ENCODE data around the gene CYLD.

The CYLD gene

GRCh38 chr16:50797456-50797855, 55.6 kb downstream of the CYLD start:
- DNase-seq: no peak
- Mint-ChIP-seq H3K4me3 (no peak overlapping the region), H3K27me3 (no peaks in the 10 kb centered on the region), H3K4me1 (peaks cover 2% of the 10 kb centered on the region), H3K9me3 (no peaks in the 10 kb centered on the region), H3K27ac (no peak overlapping the region), H3K36me3 (peaks cover 64% of the 10 kb centered on the region)
- CTCF ChIA-PET: interaction anchor here (0.5 to 1.4 kb wide), 4 partner anchors 9 to 555 kb away, joined by 3 to 5 read pairs (median 4); no protein-coding TSS in a partner anchor

- H3K27ac Mint-ChIP-seq: no peak overlapping the region
- CTCF ChIA-PET: interaction anchor here (1.1 kb wide), 1 partner anchor 133 kb away, joined by 3 read pairs; no protein-coding TSS in a partner anchor
- no peaks in the 10 kb centered on the region for H3K9me3 Mint-ChIP-seq
- no peaks in the 10 kb centered on the region for H3K27me3 Mint-ChIP-seq
- H3K4me1 Mint-ChIP-seq: peaks cover 2% of the 10 kb centered on the region
- no peak overlapping the region for H3K4me3 Mint-ChIP-seq
- peaks cover 47% of the 10 kb centered on the region for H3K36me3 Mint-ChIP-seq
- DNase-seq: no peak
Measured at GRCh38 chr16:50800074-50800473, 58.2 kb downstream of the CYLD start.

GRCh38 chr16:50801036-50801435, 59.1 kb downstream of the CYLD start:
- Mint-ChIP-seq H3K9me3 (no peaks in the 10 kb centered on the region), H3K27me3 (no peaks in the 10 kb centered on the region), H3K4me3 (no peak overlapping the region), H3K36me3 (peaks cover 38% of the 10 kb centered on the region), H3K4me1 (peaks cover 6% of the 10 kb centered on the region), H3K27ac (no peak overlapping the region)
- no peak for DNase-seq
- CTCF ChIA-PET: interaction anchor here (1.5 kb wide), 1 partner anchor 429 kb away, joined by 3 read pairs; no protein-coding TSS in a partner anchor

GRCh38 chr16:50802000-50802399, 60.1 kb downstream of the CYLD start:
- DNase-seq: no peak
- CTCF ChIA-PET: interaction anchor here (1.5 to 8.6 kb wide), 2 partner anchors 133 to 430 kb away, joined by 3 to 239 read pairs; no protein-coding TSS in a partner anchor
- H3K27ac Mint-ChIP-seq: no peak overlapping the region

GRCh38 chr16:50802961-50803360, 61.1 kb downstream of the CYLD start:
- CTCF ChIA-PET: interaction anchor here (8.6 kb wide), 1 partner anchor 134 kb away, joined by 239 read pairs; no protein-coding TSS in a partner anchor

More at GRCh38 chr16:50802000-50802399, 60.1 kb downstream of the CYLD start:
- H3K4me3 Mint-ChIP-seq: no peak overlapping the region
- peaks cover 15% of the 10 kb centered on the region for H3K4me1 Mint-ChIP-seq
- H3K36me3 Mint-ChIP-seq: peaks cover 28% of the 10 kb centered on the region
- no peaks in the 10 kb centered on the region for H3K9me3 Mint-ChIP-seq
- no peaks in the 10 kb centered on the region for H3K27me3 Mint-ChIP-seq

GRCh38 chr16:50804290-50804907, 62.5 kb downstream of the CYLD start:
- H3K4me1 Mint-ChIP-seq: peaks cover 15% of the 10 kb centered on the region
- H3K27me3 Mint-ChIP-seq: peaks cover 3% of the 10 kb centered on the region
- H3K9me3 Mint-ChIP-seq: no peaks in the 10 kb centered on the region
- CTCF ChIA-PET: interaction anchor here (0.8 to 8.6 kb wide), 4 partner anchors 39 to 450 kb away, joined by 3 to 239 read pairs (median 3); no protein-coding TSS in a partner anchor
- H3K4me3 Mint-ChIP-seq: no peak overlapping the region
- DNase-seq: no peak
- peak overlapping the region; percentile 12 for H3K27ac Mint-ChIP-seq
- peaks cover 13% of the 10 kb centered on the region for H3K36me3 Mint-ChIP-seq

More at GRCh38 chr16:50802961-50803360, 61.1 kb downstream of the CYLD start:
- Mint-ChIP-seq H3K4me1 (peaks cover 15% of the 10 kb centered on the region), H3K36me3 (peaks cover 20% of the 10 kb centered on the region), H3K4me3 (no peak overlapping the region), H3K9me3 (no peaks in the 10 kb centered on the region), H3K27me3 (no peaks in the 10 kb centered on the region), H3K27ac (no peak overlapping the region)
- DNase-seq: no peak

- Mint-ChIP-seq H3K4me1 (peaks cover 15% of the 10 kb centered on the region), H3K4me3 (peak overlapping the region; percentile 45), H3K27me3 (peaks cover 3% of the 10 kb centered on the region), H3K27ac (peak overlapping the region; percentile 67), H3K36me3 (peaks cover 3% of the 10 kb centered on the region), H3K9me3 (no peaks in the 10 kb centered on the region)
- CTCF ChIA-PET: interaction anchor here (0.6 to 8.6 kb wide), 66 partner anchors 9 to 786 kb away, joined by 3 to 239 read pairs (median 4); partner anchors contain the start of genes CNEP1R1, CYLD and SNX20
- peak; percentile 89 for DNase-seq
Measured at GRCh38 chr16:50806099-50807062, 64.5 kb downstream of the CYLD start.

- no peaks in the 10 kb centered on the region for H3K36me3 Mint-ChIP-seq
- H3K9me3 Mint-ChIP-seq: no peaks in the 10 kb centered on the region
- H3K27ac Mint-ChIP-seq: no peak overlapping the region
- peaks cover 15% of the 10 kb centered on the region for H3K4me1 Mint-ChIP-seq
- no peak overlapping the region for H3K4me3 Mint-ChIP-seq
- DNase-seq: no peak
- CTCF ChIA-PET: interaction anchor here (1.5 to 8.6 kb wide), 2 partner anchors 140 to 439 kb away, joined by 3 to 239 read pairs; no protein-coding TSS in a partner anchor
- peaks cover 13% of the 10 kb centered on the region for H3K27me3 Mint-ChIP-seq
Measured at GRCh38 chr16:50808929-50809538, 67.1 kb downstream of the CYLD start.

GRCh38 chr16:50809561-50809960, 67.7 kb downstream of the CYLD start:
- Mint-ChIP-seq H3K36me3 (no peaks in the 10 kb centered on the region), H3K27me3 (peaks cover 13% of the 10 kb centered on the region), H3K4me1 (peaks cover 15% of the 10 kb centered on the region), H3K9me3 (no peaks in the 10 kb centered on the region), H3K4me3 (no peak overlapping the region), H3K27ac (no peak overlapping the region)
- CTCF ChIA-PET: interaction anchor here (1.5 to 8.6 kb wide), 2 partner anchors 140 to 440 kb away, joined by 3 to 239 read pairs; no protein-coding TSS in a partner anchor
- no peak for DNase-seq

GRCh38 chr16:50810241-50810965, 68.5 kb downstream of the CYLD start:
- H3K9me3 Mint-ChIP-seq: no peaks in the 10 kb centered on the region
- no peak for DNase-seq
- no peak overlapping the region for H3K27ac Mint-ChIP-seq
- H3K27me3 Mint-ChIP-seq: peaks cover 13% of the 10 kb centered on the region
- no peak overlapping the region for H3K4me3 Mint-ChIP-seq
- CTCF ChIA-PET: interaction anchor here (0.8 to 8.6 kb wide), 3 partner anchors 13 to 441 kb away, joined by 3 to 239 read pairs (median 3); no protein-coding TSS in a partner anchor
- H3K4me1 Mint-ChIP-seq: peaks cover 15% of the 10 kb centered on the region
- H3K36me3 Mint-ChIP-seq: no peaks in the 10 kb centered on the region

- Mint-ChIP-seq H3K9me3 (no peaks in the 10 kb centered on the region), H3K4me1 (no peaks in the 10 kb centered on the region), H3K4me3 (no peak overlapping the region), H3K27ac (no peak overlapping the region), H3K27me3 (peaks cover 13% of the 10 kb centered on the region), H3K36me3 (no peaks in the 10 kb centered on the region)
- DNase-seq: no peak
- CTCF ChIA-PET: interaction anchor here (1.1 kb wide), 1 partner anchor 145 kb away, joined by 3 read pairs; no protein-coding TSS in a partner anchor
Measured at GRCh38 chr16:50812046-50812445, 70.2 kb downstream of the CYLD start.

GRCh38 chr16:50812876-50813466, 71.1 kb downstream of the CYLD start:
- Mint-ChIP-seq H3K4me3 (no peak overlapping the region), H3K4me1 (no peaks in the 10 kb centered on the region), H3K27me3 (peaks cover 13% of the 10 kb centered on the region), H3K9me3 (no peaks in the 10 kb centered on the region), H3K36me3 (no peaks in the 10 kb centered on the region), H3K27ac (no peak overlapping the region)
- DNase-seq: no peak
- CTCF ChIA-PET: no interaction called here

GRCh38 chr16:50814052-50814451, 72.2 kb downstream of the CYLD start:
- no peak for DNase-seq
- no peaks in the 10 kb centered on the region for H3K4me1 Mint-ChIP-seq
- CTCF ChIA-PET: no interaction called here
- H3K36me3 Mint-ChIP-seq: no peaks in the 10 kb centered on the region
- peaks cover 13% of the 10 kb centered on the region for H3K27me3 Mint-ChIP-seq
- no peaks in the 10 kb centered on the region for H3K9me3 Mint-ChIP-seq
- H3K4me3 Mint-ChIP-seq: no peak overlapping the region
- H3K27ac Mint-ChIP-seq: no peak overlapping the region
